WTC11 (cell line): ENCODE results near the gene SLC25A48. TPM values are rescaled to one million over a fixed set of nuclear protein-coding genes. Genes with fewer than 3 reads are reported as not detected.

Experiments
- ATAC-seq: fragments of 200-7000 bp; cut with Tn5 transposase; 2 replicates; pipeline ENCODE4 v1.10.0; 2021; ENCODE audit warnings: mild to moderate bottlenecking, moderate library complexity
- CTCF ChIA-PET: fragments of 300-600 bp; sonication (Branson Sonifier 250); formaldehyde crosslinking; loops from one replicate; lab custom pipeline; 2021; ENCODE audit warnings: antibody characterized with exemption; lab: Charles Lee
- POLR2A ChIA-PET: fragments of 350-600 bp; sonication (Branson Sonifier 250); formaldehyde crosslinking; loops from one replicate; lab custom pipeline; 2021; ENCODE audit warnings: antibody characterized with exemption; lab: Charles Lee
- DNase-seq: peaks from one replicate; pipeline ENCODE4 v3.0.0; 2021; ENCODE audit warnings: low spot score
- H3K27ac Mint-ChIP-seq: 2 replicates; pipeline ENCODE4 v1.8.0; 2021; ENCODE audit warnings: mixed read lengths
- H3K27me3 Mint-ChIP-seq: 2 replicates; pipeline ENCODE4 v1.8.0; 2021; ENCODE audit warnings: low read depth, mild to moderate bottlenecking, moderate library complexity, mixed read lengths
- H3K36me3 Mint-ChIP-seq: 2 replicates; pipeline ENCODE4 v1.8.0; 2021; ENCODE audit warnings: mixed read lengths
- H3K4me1 Mint-ChIP-seq: 2 replicates; pipeline ENCODE4 v1.8.0; 2022; ENCODE audit warnings: mixed read lengths
- H3K4me3 Mint-ChIP-seq: 2 replicates; pipeline ENCODE4 v1.8.0; 2021; ENCODE audit warnings: mild to moderate bottlenecking, moderate library complexity, mixed read lengths
- H3K9me3 Mint-ChIP-seq: 2 replicates; pipeline ENCODE4 v1.8.0; 2021; ENCODE audit warnings: mixed read lengths
- ATF2 ChIP-seq: sonication (generic); formaldehyde crosslinking; IDR thresholded peaks from 2 replicates; pipeline ENCODE4 v1.8.1; 2022; ENCODE audit warnings: low read depth, missing genetic modification reagents, borderline replicate concordance
- ATF3 ChIP-seq: sonication (generic); formaldehyde crosslinking; conservative IDR thresholded peaks from 2 replicates; pipeline ENCODE4 v1.8.1; 2022; ENCODE audit warnings: mild to moderate bottlenecking, missing genetic modification reagents
- CDX4 ChIP-seq: fragments of 250-450 bp; sonication (Bioruptor Pico); IDR thresholded peaks from 2 replicates; pipeline ENCODE4 v1.9.0; 2021; ENCODE audit warnings: moderate library complexity, mild to moderate bottlenecking, inconsistent platforms, borderline replicate concordance
- E2F4 ChIP-seq: sonication (generic); formaldehyde crosslinking; IDR thresholded peaks from 2 replicates; pipeline ENCODE4 v1.8.1; 2022; ENCODE audit warnings: low read depth, mild to moderate bottlenecking, moderate library complexity, missing genetic modification reagents, borderline replicate concordance
- E2F5 ChIP-seq: sonication (generic); formaldehyde crosslinking; IDR thresholded peaks from 2 replicates; pipeline ENCODE4 v1.8.1; 2022; ENCODE audit warnings: mild to moderate bottlenecking, moderate library complexity, missing genetic modification reagents
- EMX1 ChIP-seq: fragments of 250-450 bp; sonication (Bioruptor Pico); IDR thresholded peaks from 2 replicates; pipeline ENCODE4 v1.8.0; 2021; ENCODE audit warnings: mild to moderate bottlenecking
- GRHL2 ChIP-seq: fragments of 250-450 bp; sonication (Bioruptor Pico); IDR thresholded peaks from 2 replicates; pipeline ENCODE4 v1.8.0; 2022; ENCODE audit warnings: mild to moderate bottlenecking, moderate library complexity; ENCODE audit not compliant: insufficient replicate concordance, severe bottlenecking
- HMGXB4 ChIP-seq: sonication (generic); formaldehyde crosslinking; IDR thresholded peaks from 2 replicates; pipeline ENCODE4 v1.8.1; 2023; ENCODE audit warnings: mild to moderate bottlenecking, moderate library complexity, missing genetic modification reagents
- JAZF1 ChIP-seq: fragments of 250-450 bp; sonication (Bioruptor Pico); IDR thresholded peaks from 2 replicates; pipeline ENCODE4 v1.9.0; 2021; ENCODE audit warnings: moderate library complexity, mild to moderate bottlenecking, inconsistent platforms
- KAT7 ChIP-seq: sonication (generic); formaldehyde crosslinking; IDR thresholded peaks from 2 replicates; pipeline ENCODE4 v1.8.1; 2023; ENCODE audit warnings: missing genetic modification reagents, mild to moderate bottlenecking, borderline replicate concordance
- NFATC4 ChIP-seq: fragments of 250-450 bp; sonication (Bioruptor Pico); IDR thresholded peaks from 2 replicates; pipeline ENCODE4 v1.9.0; 2021; ENCODE audit warnings: mild to moderate bottlenecking
- NFYB ChIP-seq: sonication (generic); formaldehyde crosslinking; conservative IDR thresholded peaks from 2 replicates; pipeline ENCODE4 v1.8.0; 2022; ENCODE audit warnings: low read depth, missing genetic modification reagents
- NR1H2 ChIP-seq: sonication (generic); formaldehyde crosslinking; IDR thresholded peaks from 2 replicates; pipeline ENCODE4 v1.9.0; 2021; ENCODE audit warnings: mild to moderate bottlenecking, moderate library complexity, missing genetic modification reagents
- PREB ChIP-seq: sonication (generic); formaldehyde crosslinking; IDR thresholded peaks from 2 replicates; pipeline ENCODE4 v1.8.1; 2022; ENCODE audit warnings: mild to moderate bottlenecking, missing genetic modification reagents, moderate library complexity, borderline replicate concordance
- SP1 ChIP-seq: sonication (generic); formaldehyde crosslinking; conservative IDR thresholded peaks from 2 replicates; pipeline ENCODE4 v1.8.1; 2022; ENCODE audit warnings: missing genetic modification reagents
- TCF7 ChIP-seq: sonication (generic); formaldehyde crosslinking; IDR thresholded peaks from 2 replicates; pipeline ENCODE4 v1.8.0; 2022; ENCODE audit warnings: mild to moderate bottlenecking, low read depth, missing genetic modification reagents, moderate library complexity
- TP53 ChIP-seq: sonication (generic); formaldehyde crosslinking; IDR thresholded peaks from 2 replicates; pipeline ENCODE4 v1.8.1; 2023; ENCODE audit warnings: mild to moderate bottlenecking, missing genetic modification reagents
- ZNF121 ChIP-seq: sonication (generic); formaldehyde crosslinking; IDR thresholded peaks from 2 replicates; pipeline ENCODE4 v1.8.0; 2023; ENCODE audit warnings: missing genetic modification reagents
- ZNF232 ChIP-seq: sonication (generic); formaldehyde crosslinking; IDR thresholded peaks from 2 replicates; pipeline ENCODE4 v1.8.0; 2022; ENCODE audit warnings: mild to moderate bottlenecking, missing genetic modification reagents
- ZNF281 ChIP-seq: sonication (generic); formaldehyde crosslinking; IDR thresholded peaks from 2 replicates; pipeline ENCODE4 v1.8.0; 2023; ENCODE audit warnings: mild to moderate bottlenecking, missing genetic modification reagents
- ZNF671 ChIP-seq: fragments of 250-450 bp; sonication (Bioruptor Pico); IDR thresholded peaks from 2 replicates; pipeline ENCODE4 v1.8.0; 2021; ENCODE audit warnings: mild to moderate bottlenecking
- total RNA-seq: library from RNA; stranded (reverse); gene quantifications from 3 replicates; pipeline ENCODE4 v1.2.3, GENCODE V29; 2021

The SLC25A48 gene
- total RNA-seq, 1 experiment from 2014 or later, result 1.1 TPM

GRCh38 chr5:135827965-135828781, 6.3 kb upstream of the SLC25A48 start:
- H3K27me3 Mint-ChIP-seq, result peaks cover 35% of the 10 kb centered on the region

GRCh38 chr5:135828782-135829127, 5.7 kb upstream of the SLC25A48 start:
- H3K27me3 Mint-ChIP-seq, result peaks cover 39% of the 10 kb centered on the region
- CTCF ChIA-PET, result interaction anchor here (1.3 to 5.5 kb wide), 6 partner anchors 17 to 366 kb away, joined by 4 to 63 read pairs (median 5); no protein-coding TSS in a partner anchor
- no peak overlapping the region for H3K27ac Mint-ChIP-seq
- DNase-seq (no peak), ATAC-seq (no peak)
- no peaks in the 10 kb centered on the region for H3K4me1 Mint-ChIP-seq
- no peaks in the 10 kb centered on the region for H3K36me3 Mint-ChIP-seq
- POLR2A ChIA-PET, result no interaction called here
- H3K4me3 Mint-ChIP-seq, result no peak overlapping the region
- no peak for TF ChIP-seq PREB (CRISPR knock-in tag)
- TF ChIP-seq GRHL2, result no peak
- TF ChIP-seq JAZF1 (CRISPR knock-in tag), result no peak
- no peak for TF ChIP-seq ZNF281
- no peak for TF ChIP-seq CDX4 (CRISPR knock-in tag)
- TF ChIP-seq, all 79 proteins: peak for 0
- H3K9me3 Mint-ChIP-seq, result no peaks in the 10 kb centered on the region

More at GRCh38 chr5:135827965-135828781, 6.3 kb upstream of the SLC25A48 start:
- TF ChIP-seq ATF3 (CRISPR knock-in tag) (no peak), NFATC4 (CRISPR knock-in tag) (no peak), TP53 (CRISPR knock-in tag) (no peak), NR1H2 (CRISPR knock-in tag) (no peak), TCF7 (no peak), E2F5 (no peak), KAT7 (CRISPR knock-in tag) (no peak), SP1 (CRISPR knock-in tag) (no peak), ZNF671 (CRISPR knock-in tag) (no peak), NFYB (CRISPR knock-in tag) (no peak), ZNF232 (no peak), ATF2 (CRISPR knock-in tag) (no peak), E2F4 (CRISPR knock-in tag) (no peak), HMGXB4 (CRISPR knock-in tag) (no peak), ZNF121 (CRISPR knock-in tag) (no peak), EMX1 (no peak)
- no peak overlapping the region for H3K4me3 Mint-ChIP-seq
- no peak for DNase-seq
- CTCF ChIA-PET, result interaction anchor here (1.3 to 5.5 kb wide), 6 partner anchors 16 to 366 kb away, joined by 4 to 63 read pairs (median 5); no protein-coding TSS in a partner anchor
- H3K27ac Mint-ChIP-seq, result no peak overlapping the region
- no peaks in the 10 kb centered on the region for H3K4me1 Mint-ChIP-seq
- H3K9me3 Mint-ChIP-seq, result peaks cover 5% of the 10 kb centered on the region
- POLR2A ChIA-PET, result no interaction called here
- H3K36me3 Mint-ChIP-seq, result no peaks in the 10 kb centered on the region
- no peak for ATAC-seq
